HUDEP-2 (cell line): Measurements from ENCODE around the gene THRA.

Experiments used
- DNase-seq, 76 experiments: peaks; one replicate each; lab custom pipeline; 2025; ENCODE audit not compliant: unreplicated experiment in 76 of 76; lab: John Stamatoyannopoulos, UW

THRA gene

GRCh38 chr17:40108970-40109824 is 46.4 kb downstream of the THRA start:
- peak in 12 of 76 experiments; percentile 4 to 49 (median 15) for DNase-seq

- DNase-seq = peak in 2 of 76 experiments; percentile 9 to 22
Observed at GRCh38 chr17:40110026-40110845, 47.5 kb downstream of the THRA start.

- peak in 72 of 76 experiments; percentile 23 to 85 (median 63) for DNase-seq
Observed at GRCh38 chr17:40111221-40112128, 48.7 kb downstream of the THRA start.

GRCh38 chr17:40112191-40112711 is 49.5 kb downstream of the THRA start:
- no peak for DNase-seq

GRCh38 chr17:40112718-40113109 is 49.9 kb downstream of the THRA start:
- DNase-seq = no peak

- peak in 74 of 76 experiments; percentile 42 to 97 (median 90) for DNase-seq
Observed at GRCh38 chr17:40113110-40113906, 50.5 kb downstream of the THRA start.

- DNase-seq = no peak
Observed at GRCh38 chr17:40113907-40114245, 51.1 kb downstream of the THRA start.

- DNase-seq = no peak
Observed at GRCh38 chr17:40115101-40115436, 52.3 kb downstream of the THRA start.

GRCh38 chr17:40121181-40122135 is 58.7 kb downstream of the THRA start, which contains the start of gene MSL1:
Gene MSL1 (plus strand): TSS chr17:40121971. CDS start chr17:40122613, 642 bp downstream.
- DNase-seq = peak in 65 of 76 experiments; percentile 15 to 77 (median 58)

- DNase-seq = peak in 22 of 76 experiments; percentile 13 to 71 (median 34)
Observed at GRCh38 chr17:40122136-40122998, 59.6 kb downstream of the THRA start.

GRCh38 chr17:40122999-40123810 is 60.4 kb downstream of the THRA start:
- peak in 25 of 76 experiments; percentile 9 to 55 (median 23) for DNase-seq

- DNase-seq = no peak
Observed at GRCh38 chr17:40123811-40124114, 61.0 kb downstream of the THRA start.

- peak in 3 of 76 experiments; percentile 2 to 10 (median 5) for DNase-seq
Observed at GRCh38 chr17:40124279-40125141, 61.7 kb downstream of the THRA start.

- peak in 1 of 76 experiments; percentile 4 for DNase-seq
Observed at GRCh38 chr17:40129498-40129897, 66.7 kb downstream of the THRA start.

- no peak for DNase-seq
Observed at GRCh38 chr17:40130352-40131042, 67.7 kb downstream of the THRA start.
